Neural cell (in vitro differentiated cells): ENCODE measurements around the gene DDX5. TPM values are rescaled to one million over a fixed set of nuclear protein-coding genes. Genes with fewer than 3 reads are reported as not detected.
A peak's percentile ranks its signal among the peaks of the same experiment; 100 is the strongest.

Experiments used
- H2AFZ ChIP-seq: fragments of 200-600, 300-800 bp; sonication (generic), shearing (Covaris generic); 2 replicates; pipeline ENCODE4 v1.6.0; 2014; ENCODE audit warnings: low read depth, mild to moderate bottlenecking, antibody characterized with exemption, low read length, moderate library complexity
- H3F3A ChIP-seq: fragments of 200-600 bp; shearing (Covaris generic); 2 replicates; pipeline ENCODE4 v1.6.1; 2016; ENCODE audit warnings: mild to moderate bottlenecking, moderate library complexity, mixed read lengths, antibody characterized with exemption, low read length; ENCODE audit not compliant: insufficient read depth, poor library complexity, severe bottlenecking
- H3K27ac ChIP-seq: fragments of 200-600, 300-800 bp; sonication (generic), shearing (Covaris generic); 2 replicates; pipeline ENCODE4 v1.5.1; 2014; ENCODE audit warnings: mild to moderate bottlenecking, low read length, moderate library complexity
- H3K27me3 ChIP-seq: fragments of 300-800, 200-600 bp; sonication (generic), shearing (Covaris generic); 2 replicates; pipeline ENCODE4 v1.6.0; 2014; ENCODE audit warnings: mild to moderate bottlenecking, low read depth, low read length, moderate library complexity; ENCODE audit not compliant: insufficient read depth
- H3K36me3 ChIP-seq: fragments of 300-800, 200-600 bp; sonication (generic), shearing (Covaris generic); 2 replicates; pipeline ENCODE4 v1.5.1; 2014; ENCODE audit warnings: mild to moderate bottlenecking, antibody characterized with exemption, low read length, moderate library complexity; ENCODE audit not compliant: insufficient read depth
- H3K4me2 ChIP-seq: fragments of 300-800, 200-600 bp; sonication (generic), shearing (Covaris generic); 2 replicates; pipeline ENCODE4 v1.6.0; 2014; ENCODE audit warnings: mild to moderate bottlenecking, low read length
- H3K4me3 ChIP-seq: fragments of 300-800, 200-600 bp; sonication (generic), shearing (Covaris generic); 2 replicates; pipeline ENCODE4 v1.5.1; 2014; ENCODE audit warnings: mild to moderate bottlenecking, low read length, moderate library complexity
- H3K79me2 ChIP-seq: fragments of 200-600 bp; shearing (Covaris generic); replicated peaks from 2 replicates; pipeline ENCODE4 v1.6.0; 2014; ENCODE audit warnings: mild to moderate bottlenecking, low read length, moderate library complexity; ENCODE audit not compliant: insufficient read depth
- H3K9ac ChIP-seq: fragments of 300-800, 200-600 bp; sonication (generic), shearing (Covaris generic); 2 replicates; pipeline ENCODE4 v1.6.1; 2016; ENCODE audit warnings: mild to moderate bottlenecking, low read length, mixed read lengths
- H3K9me2 ChIP-seq: fragments of 200-600 bp; shearing (Covaris generic); 2 replicates; pipeline ENCODE4 v1.6.1; 2016; ENCODE audit warnings: mild to moderate bottlenecking, low read length, mixed read lengths; ENCODE audit not compliant: insufficient read depth
- H3K9me3 ChIP-seq: fragments of 200-600, 300-800 bp; sonication (generic), shearing (Covaris generic); 2 replicates; pipeline ENCODE4 v1.6.1; 2016; ENCODE audit warnings: mild to moderate bottlenecking, mixed run types, low read length, moderate library complexity, mixed read lengths
- H4K20me1 ChIP-seq: fragments of 200-600 bp; shearing (Covaris generic); 2 replicates; pipeline ENCODE4 v1.6.1; 2016; ENCODE audit warnings: mild to moderate bottlenecking, mixed run types; ENCODE audit not compliant: insufficient read depth
- EP300 ChIP-seq: fragments of 450-650 bp; conservative IDR thresholded peaks from 2 replicates; pipeline ENCODE4 v1.6.1; 2014; ENCODE audit warnings: antibody characterized with exemption, mild to moderate bottlenecking, moderate library complexity; ENCODE audit not compliant: poor library complexity, severe bottlenecking
- EZH2 ChIP-seq: fragments of 200-600, 300-800 bp; shearing (Covaris generic), sonication (generic); IDR thresholded peaks from 2 replicates; pipeline ENCODE4 v1.6.1; 2014; ENCODE audit warnings: antibody characterized with exemption, low read length, borderline replicate concordance, mild to moderate bottlenecking; ENCODE audit not compliant: insufficient read depth, poor library complexity, severe bottlenecking
- MXI1 ChIP-seq: fragments of 450-650 bp; conservative IDR thresholded peaks from 2 replicates; pipeline ENCODE4 v1.6.1; 2014; ENCODE audit warnings: antibody characterized with exemption, mild to moderate bottlenecking; ENCODE audit not compliant: poor library complexity, severe bottlenecking
- POLR2AphosphoS5 ChIP-seq: IDR thresholded peaks from 2 replicates; pipeline ENCODE4 v1.6.1; 2012
- RAD21 ChIP-seq: fragments of 450-650 bp; conservative IDR thresholded peaks from 2 replicates; pipeline ENCODE4 v1.6.1; 2014; ENCODE audit warnings: antibody characterized with exemption, mild to moderate bottlenecking, moderate library complexity
- SMC3 ChIP-seq: fragments of 450-650 bp; conservative IDR thresholded peaks from 2 replicates; pipeline ENCODE4 v1.6.1; 2014; ENCODE audit warnings: antibody characterized with exemption, mild to moderate bottlenecking, moderate library complexity; ENCODE audit not compliant: poor library complexity
- TAF1 ChIP-seq: IDR thresholded peaks from 2 replicates; pipeline ENCODE4 v1.6.1; 2012; ENCODE audit warnings: low read depth
- polyA plus RNA-seq: library from polyadenylated mRNA; depleted of rRNA; stranded (reverse); fragments of >200 nt; gene quantifications from 2 replicates; pipeline ENCODE4 v1.2.3, GENCODE V29; 2014
- TF ChIP-seq, protein P1 (sequence below): IDR thresholded peaks from 2 replicates; pipeline ENCODE4 v1.6.1; 2012; ENCODE audit warnings: borderline replicate concordance
- TF ChIP-seq, protein P2 (sequence below): fragments of 450-650 bp; IDR thresholded peaks from 2 replicates; pipeline ENCODE4 v1.5.1; 2014; ENCODE audit warnings: antibody characterized with exemption, mild to moderate bottlenecking, moderate library complexity; ENCODE audit not compliant: poor library complexity, severe bottlenecking

Gene DDX5
- polyA plus RNA-seq, 1 donor from 2014 or later: 2,358 TPM

DNA sequence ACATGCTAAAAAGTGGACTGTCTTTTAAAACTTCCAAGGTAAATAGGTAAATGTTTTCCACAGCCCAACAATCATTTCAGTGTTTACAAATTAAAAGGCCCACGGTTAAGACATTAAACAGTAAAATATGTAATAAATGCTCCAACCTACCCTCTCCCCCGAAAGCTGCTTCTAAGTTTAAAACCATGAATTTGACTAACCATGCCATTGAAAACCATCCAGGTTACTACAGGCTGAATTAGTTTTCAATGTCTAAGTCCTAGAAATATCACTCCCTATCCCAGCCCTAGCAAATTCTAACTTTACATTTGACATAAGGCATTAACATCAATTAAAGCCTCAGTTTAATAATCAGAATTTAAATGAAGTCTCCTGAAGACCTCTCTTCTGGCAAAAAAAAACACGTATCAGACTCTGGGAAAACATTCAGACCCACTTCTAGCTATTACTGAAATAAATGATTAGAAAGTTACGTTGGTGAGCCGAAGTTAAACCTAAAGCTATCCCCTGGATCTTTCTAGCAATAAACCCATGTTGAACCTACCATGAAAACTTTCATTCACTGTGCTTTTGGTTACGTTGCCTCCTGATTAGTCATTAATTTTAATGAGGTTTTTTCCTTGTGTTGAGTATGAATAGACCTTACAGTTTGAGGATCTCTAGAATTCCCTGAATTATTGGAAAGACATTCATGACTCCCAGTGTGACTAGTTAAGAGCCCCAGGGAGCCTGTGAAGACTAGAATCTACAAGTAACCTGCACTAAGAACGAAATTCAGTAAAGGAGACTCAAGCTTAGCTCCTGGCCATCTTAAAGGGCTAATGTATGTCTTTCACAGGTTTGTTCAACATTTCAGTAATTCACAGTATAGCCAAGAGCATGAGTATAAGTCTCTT, 7.5 kb downstream of the DDX5 start:
- no peak overlapping the region for H3K4me3 ChIP-seq
- no peak overlapping the region for H3K9ac ChIP-seq
- H3K9me2 ChIP-seq: no peaks in the 10 kb centered on the region
- no peaks in the 10 kb centered on the region for H3K27me3 ChIP-seq
- no peak overlapping the region for H3K27ac ChIP-seq
- peaks cover 20% of the 10 kb centered on the region for H4K20me1 ChIP-seq
- H3F3A ChIP-seq: peaks cover 16% of the 10 kb centered on the region
- no peak overlapping the region for H2AFZ ChIP-seq
- H3K79me2 ChIP-seq: peaks cover 53% of the 10 kb centered on the region
- no peaks in the 10 kb centered on the region for H3K9me3 ChIP-seq
- peaks cover 26% of the 10 kb centered on the region for H3K36me3 ChIP-seq
- H3K4me2 ChIP-seq: no peak overlapping the region
- no peak for TF ChIP-seq TAF1
- TF ChIP-seq, protein P1, sequence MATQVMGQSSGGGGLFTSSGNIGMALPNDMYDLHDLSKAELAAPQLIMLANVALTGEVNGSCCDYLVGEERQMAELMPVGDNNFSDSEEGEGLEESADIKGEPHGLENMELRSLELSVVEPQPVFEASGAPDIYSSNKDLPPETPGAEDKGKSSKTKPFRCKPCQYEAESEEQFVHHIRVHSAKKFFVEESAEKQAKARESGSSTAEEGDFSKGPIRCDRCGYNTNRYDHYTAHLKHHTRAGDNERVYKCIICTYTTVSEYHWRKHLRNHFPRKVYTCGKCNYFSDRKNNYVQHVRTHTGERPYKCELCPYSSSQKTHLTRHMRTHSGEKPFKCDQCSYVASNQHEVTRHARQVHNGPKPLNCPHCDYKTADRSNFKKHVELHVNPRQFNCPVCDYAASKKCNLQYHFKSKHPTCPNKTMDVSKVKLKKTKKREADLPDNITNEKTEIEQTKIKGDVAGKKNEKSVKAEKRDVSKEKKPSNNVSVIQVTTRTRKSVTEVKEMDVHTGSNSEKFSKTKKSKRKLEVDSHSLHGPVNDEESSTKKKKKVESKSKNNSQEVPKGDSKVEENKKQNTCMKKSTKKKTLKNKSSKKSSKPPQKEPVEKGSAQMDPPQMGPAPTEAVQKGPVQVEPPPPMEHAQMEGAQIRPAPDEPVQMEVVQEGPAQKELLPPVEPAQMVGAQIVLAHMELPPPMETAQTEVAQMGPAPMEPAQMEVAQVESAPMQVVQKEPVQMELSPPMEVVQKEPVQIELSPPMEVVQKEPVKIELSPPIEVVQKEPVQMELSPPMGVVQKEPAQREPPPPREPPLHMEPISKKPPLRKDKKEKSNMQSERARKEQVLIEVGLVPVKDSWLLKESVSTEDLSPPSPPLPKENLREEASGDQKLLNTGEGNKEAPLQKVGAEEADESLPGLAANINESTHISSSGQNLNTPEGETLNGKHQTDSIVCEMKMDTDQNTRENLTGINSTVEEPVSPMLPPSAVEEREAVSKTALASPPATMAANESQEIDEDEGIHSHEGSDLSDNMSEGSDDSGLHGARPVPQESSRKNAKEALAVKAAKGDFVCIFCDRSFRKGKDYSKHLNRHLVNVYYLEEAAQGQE: no peak
- TF ChIP-seq, protein P2, sequence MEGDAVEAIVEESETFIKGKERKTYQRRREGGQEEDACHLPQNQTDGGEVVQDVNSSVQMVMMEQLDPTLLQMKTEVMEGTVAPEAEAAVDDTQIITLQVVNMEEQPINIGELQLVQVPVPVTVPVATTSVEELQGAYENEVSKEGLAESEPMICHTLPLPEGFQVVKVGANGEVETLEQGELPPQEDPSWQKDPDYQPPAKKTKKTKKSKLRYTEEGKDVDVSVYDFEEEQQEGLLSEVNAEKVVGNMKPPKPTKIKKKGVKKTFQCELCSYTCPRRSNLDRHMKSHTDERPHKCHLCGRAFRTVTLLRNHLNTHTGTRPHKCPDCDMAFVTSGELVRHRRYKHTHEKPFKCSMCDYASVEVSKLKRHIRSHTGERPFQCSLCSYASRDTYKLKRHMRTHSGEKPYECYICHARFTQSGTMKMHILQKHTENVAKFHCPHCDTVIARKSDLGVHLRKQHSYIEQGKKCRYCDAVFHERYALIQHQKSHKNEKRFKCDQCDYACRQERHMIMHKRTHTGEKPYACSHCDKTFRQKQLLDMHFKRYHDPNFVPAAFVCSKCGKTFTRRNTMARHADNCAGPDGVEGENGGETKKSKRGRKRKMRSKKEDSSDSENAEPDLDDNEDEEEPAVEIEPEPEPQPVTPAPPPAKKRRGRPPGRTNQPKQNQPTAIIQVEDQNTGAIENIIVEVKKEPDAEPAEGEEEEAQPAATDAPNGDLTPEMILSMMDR: no peak
- no peak for TF ChIP-seq RAD21
- no peak for TF ChIP-seq SMC3
- no peak for TF ChIP-seq EZH2
- TF ChIP-seq MXI1: no peak
- TF ChIP-seq POLR2AphosphoS5: no peak
- TF ChIP-seq EP300: no peak

DNA sequence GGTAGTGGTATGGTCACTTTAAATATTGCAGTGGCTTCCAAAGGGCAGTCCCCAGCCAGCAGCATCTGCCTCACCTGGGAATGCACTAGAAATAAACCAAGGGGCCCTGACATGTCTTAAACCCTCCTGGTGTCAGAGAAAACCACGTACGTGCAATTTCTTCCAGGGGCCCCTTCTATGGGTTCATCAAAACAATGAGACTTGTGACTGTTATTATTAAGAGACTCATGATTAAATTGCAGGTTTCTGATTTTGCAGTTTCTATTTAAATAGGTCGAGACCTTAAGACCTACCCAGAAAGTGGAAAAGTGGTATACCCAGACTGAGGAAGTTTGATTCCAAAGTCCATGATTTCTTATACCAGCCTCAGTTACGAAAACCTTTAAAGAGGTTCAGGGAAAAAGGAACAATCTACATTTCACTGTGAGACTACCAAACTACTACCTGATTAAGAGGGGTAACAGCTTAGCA, 8.5 kb downstream of the DDX5 start:
- Histone ChIP-seq H3K27me3 (no peaks in the 10 kb centered on the region), H3K79me2 (peaks cover 47% of the 10 kb centered on the region), H3K4me3 (peak overlapping the region; percentile 86), H3K9me2 (no peaks in the 10 kb centered on the region), H3F3A (peaks cover 16% of the 10 kb centered on the region), H3K4me2 (peak overlapping the region; percentile 94), H4K20me1 (peaks cover 20% of the 10 kb centered on the region), H3K9me3 (no peaks in the 10 kb centered on the region), H3K9ac (peak overlapping the region; percentile 66), H2AFZ (no peak overlapping the region), H3K36me3 (peaks cover 19% of the 10 kb centered on the region), H3K27ac (peak overlapping the region; percentile 80)
- TF ChIP-seq POLR2AphosphoS5: no peak
- TF ChIP-seq MXI1: no peak
- no peak for TF ChIP-seq RAD21
- TF ChIP-seq, protein P1: no peak
- TF ChIP-seq EP300: no peak
- TF ChIP-seq SMC3: no peak
- no peak for TF ChIP-seq EZH2
- TF ChIP-seq, protein P2: no peak
